CD14-positive monocyte (primary cell): ENCODE data around the gene UCN. TPM values are rescaled to one million over a fixed set of nuclear protein-coding genes. Genes with fewer than 3 reads are reported as not detected.

ENCODE experiments used
- DNase-seq, 3 donors: peaks; one replicate each; pipeline ENCODE4 v3.0.0-alpha.2; 2011 to 2022
- H2AFZ ChIP-seq: 2 replicates; pipeline ENCODE4 v1.6.0; 2012; ENCODE audit warnings: mild to moderate bottlenecking, low read depth, low read length, inconsistent platforms; ENCODE audit not compliant: insufficient read depth, poor library complexity, severe bottlenecking
- H3K27ac ChIP-seq, 2 donors: 1 replicate in 1 of 2; 2 replicates in 1 of 2; pipeline ENCODE4 v1.5.1; 2012 to 2013; ENCODE audit warnings: low read length in 2 of 2, control low read depth in 1 of 2, inconsistent platforms in 1 of 2, low read depth in 1 of 2, mild to moderate bottlenecking in 1 of 2
- H3K27me3 ChIP-seq, 2 donors: one replicate each; pipeline versions ENCODE4 v1.6.0 to v1.6.1; 2011 to 2013; ENCODE audit warnings: low read length in 2 of 2; ENCODE audit not compliant: control insufficient read depth in 2 of 2, insufficient read depth in 2 of 2
- H3K36me3 ChIP-seq, 2 donors: replicated peaks in 1 of 2; 1 replicate in 1 of 2; 2 replicates in 1 of 2; pipeline versions ENCODE4 v1.5.1 to v1.6.1; 2012 to 2013; ENCODE audit warnings: low read length in 2 of 2, control low read depth in 1 of 2, inconsistent platforms in 1 of 2, mild to moderate bottlenecking in 1 of 2; ENCODE audit not compliant: insufficient read depth in 2 of 2, control insufficient read depth in 1 of 2
- H3K4me1 ChIP-seq, 2 donors: 1 replicate in 1 of 2; 2 replicates in 1 of 2; pipeline versions ENCODE4 v1.5.1 to v1.6.1; 2012 to 2013; ENCODE audit warnings: low read length in 2 of 2, control low read depth in 1 of 2, inconsistent platforms in 1 of 2, mild to moderate bottlenecking in 1 of 2, moderate library complexity in 1 of 2; ENCODE audit not compliant: insufficient read depth in 2 of 2, control insufficient read depth in 1 of 2
- H3K4me2 ChIP-seq: replicated peaks from 2 replicates; pipeline ENCODE3; 2012; ENCODE audit warnings: low read length, moderate library complexity, mild to moderate bottlenecking; ENCODE audit not compliant: poor library complexity, severe bottlenecking; ENCODE audit errors: extremely low read depth
- H3K4me3 ChIP-seq, 3 experiments: fragments of 200-600 bp in 1 of 3; sonication (generic) in 1 of 3; replicated peaks in 1 of 3; 1 replicate in 2 of 3; 2 replicates in 1 of 3; pipeline ENCODE4 v1.5.1; 2011 to 2013; ENCODE audit warnings: low read length in 3 of 3, mild to moderate bottlenecking in 3 of 3, control low read depth in 2 of 3, low read depth in 2 of 3, inconsistent platforms in 1 of 3, moderate library complexity in 1 of 3
- H3K79me2 ChIP-seq: 2 replicates; pipeline ENCODE4 v1.6.0; 2012; ENCODE audit warnings: mild to moderate bottlenecking, control low read depth, inconsistent platforms, low read length, moderate library complexity; ENCODE audit not compliant: insufficient read depth
- H3K9ac ChIP-seq: 2 replicates; pipeline ENCODE4 v1.6.0; 2017; ENCODE audit warnings: low read length, mild to moderate bottlenecking; ENCODE audit not compliant: insufficient read depth, poor library complexity, severe bottlenecking
- H3K9me3 ChIP-seq, 2 donors: replicated peaks in 1 of 2; 1 replicate in 1 of 2; 2 replicates in 1 of 2; pipeline versions ENCODE4 v1.5.1 to v1.6.1; 2012 to 2013; ENCODE audit warnings: low read length in 2 of 2, control low read depth in 1 of 2; ENCODE audit not compliant: control insufficient read depth in 1 of 2, insufficient read depth in 1 of 2
- H4K20me1 ChIP-seq: 2 replicates; pipeline ENCODE4 v1.6.0; 2012; ENCODE audit warnings: mild to moderate bottlenecking, low read length, control low read depth, moderate library complexity; ENCODE audit not compliant: insufficient read depth
- H3K27ac Mint-ChIP-seq, 7 donors: one replicate each; pipeline ENCODE4 v1.8.0; 2020; ENCODE audit warnings: mild to moderate bottlenecking in 7 of 7, mixed read lengths in 7 of 7, moderate library complexity in 6 of 7, inconsistent platforms in 2 of 7
- H3K27me3 Mint-ChIP-seq, 3 donors: one replicate each; pipeline ENCODE4 v1.8.0; 2021 to 2022; ENCODE audit warnings: low read depth in 3 of 3, mild to moderate bottlenecking in 3 of 3, mixed read lengths in 3 of 3, moderate library complexity in 3 of 3, inconsistent platforms in 1 of 3
- H3K36me3 Mint-ChIP-seq, 2 donors: one replicate each; pipeline ENCODE4 v1.8.0; 2020; ENCODE audit warnings: mixed read lengths in 2 of 2, inconsistent platforms in 1 of 2, mild to moderate bottlenecking in 1 of 2
- H3K4me1 Mint-ChIP-seq: one replicate; pipeline ENCODE4 v1.8.0; 2020; ENCODE audit warnings: mild to moderate bottlenecking, mixed read lengths
- H3K4me3 Mint-ChIP-seq, 2 donors: one replicate each; pipeline ENCODE4 v1.8.0; 2020; ENCODE audit warnings: mild to moderate bottlenecking in 2 of 2, mixed read lengths in 2 of 2, moderate library complexity in 1 of 2
- H3K9me3 Mint-ChIP-seq, 7 donors: one replicate each; pipeline ENCODE4 v1.8.0; 2020 to 2022; ENCODE audit warnings: mixed read lengths in 7 of 7, mild to moderate bottlenecking in 6 of 7, moderate library complexity in 6 of 7, inconsistent platforms in 2 of 7
- WGBS: methylation state at CpG from one replicate; pipeline ENCODE4 v1.1.5; 2013; ENCODE audit warnings: missing lambda C conversion rate; ENCODE audit not compliant: insufficient coverage; 5-methylcytosine and 5-hydroxymethylcytosine counted together
- intact Hi-C, 2 donors: fragments of 100-400 bp; cut with micrococcal nuclease; formaldehyde crosslinking; loops; one replicate each; pipeline versions ENCODE4 v1.15.0 to v1.15.1; 2023
- polyA plus RNA-seq, 3 donors: library from polyadenylated mRNA; depleted of rRNA in 1 of 3; unstranded in 2 of 3; stranded (reverse) in 1 of 3; fragments of 300-500 nt in 2 of 3; fragments of >200 nt in 1 of 3; fragmentation: Illumina TruSeq in 2 of 3; gene quantifications; 1 replicate in 2 of 3; 2 replicates in 1 of 3; pipeline ENCODE4 v1.2.3, GENCODE V29; 2012 to 2021
- TF ChIP-seq, protein P1 (sequence below): fragments of 200-600 bp; IDR thresholded peaks from one replicate; pipeline ENCODE4 v1.8.0; 2022; ENCODE audit warnings: antibody characterized with exemption, mild to moderate bottlenecking

UCN gene
- polyA plus RNA-seq, 3 donors: 0.39 to 2.2 (median 0.60) TPM

DNA sequence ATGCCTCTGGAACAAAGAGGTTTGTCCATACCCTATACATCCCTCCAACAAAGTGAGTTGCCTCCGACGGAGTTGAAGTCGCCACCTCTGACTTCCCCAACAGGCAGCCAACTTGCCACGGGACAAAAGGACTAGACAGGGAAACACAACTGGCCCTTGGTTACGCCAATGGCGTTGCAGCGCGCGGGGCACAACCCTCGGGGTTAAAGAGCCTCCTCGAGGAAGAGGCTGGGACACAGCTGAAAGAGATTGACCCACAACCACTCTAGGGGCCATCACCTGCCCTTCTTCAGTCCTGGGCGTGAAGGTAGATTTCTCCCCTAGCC lies 47.8 kb upstream of the UCN start:
- Mint-ChIP-seq H3K36me3 (peaks cover 0 to 20% of the 10 kb centered on the region in 2 donors), H3K9me3 (no peaks in the 10 kb centered on the region), H3K4me1 (peaks cover 40% of the 10 kb centered on the region), H3K4me3 (peak overlapping the region; percentile 97 to 99), H3K27ac (peak overlapping the region; percentile 98 to 100 (median 99)), H3K27me3 (no peaks in the 10 kb centered on the region)
- peak overlapping the region; percentile 90 for H3K9ac ChIP-seq
- WGBS: 0% methylated on average over 9 of the region's 12 CpGs
- H4K20me1 ChIP-seq: peaks cover 24% of the 10 kb centered on the region
- H3K27ac ChIP-seq: peak overlapping the region; percentile 90 to 95
- intact Hi-C loops: loop anchor here (1.0 to 5.0 kb wide), 3 partner anchors 14 to 144 kb away; partner anchors contain the start of genes EIF2B4 (in 2 of the 2), SNX17 (in 2 of the 2), ATRAID (in 1 of the 2) and SLC5A6 (in 1 of the 2)
- peak overlapping the region; percentile 76 to 93 (median 90) for H3K4me3 ChIP-seq
- peaks cover 73% of the 10 kb centered on the region for H3K79me2 ChIP-seq
- H3K27me3 ChIP-seq: no peaks in the 10 kb centered on the region
- no peaks in the 10 kb centered on the region for H3K9me3 ChIP-seq
- TF ChIP-seq, protein P1, sequence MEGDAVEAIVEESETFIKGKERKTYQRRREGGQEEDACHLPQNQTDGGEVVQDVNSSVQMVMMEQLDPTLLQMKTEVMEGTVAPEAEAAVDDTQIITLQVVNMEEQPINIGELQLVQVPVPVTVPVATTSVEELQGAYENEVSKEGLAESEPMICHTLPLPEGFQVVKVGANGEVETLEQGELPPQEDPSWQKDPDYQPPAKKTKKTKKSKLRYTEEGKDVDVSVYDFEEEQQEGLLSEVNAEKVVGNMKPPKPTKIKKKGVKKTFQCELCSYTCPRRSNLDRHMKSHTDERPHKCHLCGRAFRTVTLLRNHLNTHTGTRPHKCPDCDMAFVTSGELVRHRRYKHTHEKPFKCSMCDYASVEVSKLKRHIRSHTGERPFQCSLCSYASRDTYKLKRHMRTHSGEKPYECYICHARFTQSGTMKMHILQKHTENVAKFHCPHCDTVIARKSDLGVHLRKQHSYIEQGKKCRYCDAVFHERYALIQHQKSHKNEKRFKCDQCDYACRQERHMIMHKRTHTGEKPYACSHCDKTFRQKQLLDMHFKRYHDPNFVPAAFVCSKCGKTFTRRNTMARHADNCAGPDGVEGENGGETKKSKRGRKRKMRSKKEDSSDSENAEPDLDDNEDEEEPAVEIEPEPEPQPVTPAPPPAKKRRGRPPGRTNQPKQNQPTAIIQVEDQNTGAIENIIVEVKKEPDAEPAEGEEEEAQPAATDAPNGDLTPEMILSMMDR: no peak
- peak overlapping the region; percentile 80 for H3K4me2 ChIP-seq
- peaks cover 16 to 28% of the 10 kb centered on the region in 2 donors for H3K4me1 ChIP-seq
- DNase-seq: peak; percentile 70 to 76 (median 70)
- no peaks in the 10 kb centered on the region for H3K36me3 ChIP-seq
- H2AFZ ChIP-seq: peak overlapping the region; percentile 96

DNA sequence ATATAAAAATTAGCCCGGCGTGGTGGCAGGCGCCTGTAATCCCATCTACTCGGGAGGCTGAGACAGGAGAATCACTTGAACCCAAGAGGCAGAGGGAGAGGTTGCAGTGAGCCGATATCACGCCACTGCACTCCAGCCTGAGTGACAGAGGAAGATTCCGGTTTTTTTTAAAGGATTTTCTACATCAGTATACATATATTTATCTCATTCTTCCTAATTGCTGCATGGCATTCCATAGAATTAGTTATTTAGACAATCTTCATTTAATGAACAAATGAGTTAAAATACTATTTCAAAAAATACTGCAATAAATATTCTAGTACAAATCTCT lies 46.3 kb upstream of the UCN start:
- TF ChIP-seq, protein P1: no peak
- H4K20me1 ChIP-seq: peaks cover 39% of the 10 kb centered on the region
- Mint-ChIP-seq H3K36me3 (peaks cover 6 to 32% of the 10 kb centered on the region in 2 donors), H3K27me3 (peaks cover 0 to 1% (median 0%) of the 10 kb centered on the region in 3 donors), H3K4me1 (peaks cover 40% of the 10 kb centered on the region), H3K9me3 (no peaks in the 10 kb centered on the region), H3K27ac (peak overlapping the region in 1 of 7 donors; percentile 35), H3K4me3 (no peak overlapping the region)
- no peak overlapping the region for H2AFZ ChIP-seq
- intact Hi-C loops: no loop called here
- H3K4me3 ChIP-seq: no peak overlapping the region
- no peaks in the 10 kb centered on the region for H3K9me3 ChIP-seq
- peaks cover 3 to 9% of the 10 kb centered on the region in 2 donors for H3K36me3 ChIP-seq
- WGBS: no CpG with 5 or more reads among the region's 7 CpGs
- H3K27ac ChIP-seq: no peak overlapping the region
- H3K79me2 ChIP-seq: peaks cover 88% of the 10 kb centered on the region
- H3K27me3 ChIP-seq: no peaks in the 10 kb centered on the region
- peaks cover 16 to 28% of the 10 kb centered on the region in 2 donors for H3K4me1 ChIP-seq
- no peak for DNase-seq
- no peak overlapping the region for H3K9ac ChIP-seq
- no peak overlapping the region for H3K4me2 ChIP-seq
